ENCODE data around the gene SP100.

The SP100 gene

DNA sequence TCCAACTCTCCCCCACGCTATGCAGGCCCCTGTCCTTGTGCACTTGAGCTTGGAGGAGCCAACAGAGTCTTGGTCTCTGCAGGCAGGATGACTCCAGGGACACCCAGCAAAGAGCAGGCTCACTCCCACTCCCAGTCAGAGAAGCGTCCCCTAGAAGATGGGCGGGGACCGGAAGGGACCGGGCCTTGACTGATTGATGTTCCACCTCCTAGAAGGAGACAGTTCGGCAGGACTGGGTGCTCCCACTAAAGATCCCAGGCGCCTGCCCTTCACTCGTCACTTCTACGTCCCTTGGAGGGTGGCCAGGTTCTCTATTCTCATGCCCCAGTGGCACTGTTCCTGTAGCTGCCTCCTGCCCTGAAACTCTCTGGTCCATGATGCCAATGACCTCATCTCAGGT lies 3.2 kb upstream of the SP100 start (continued):
- TF ChIP-seq, protein P1, sequence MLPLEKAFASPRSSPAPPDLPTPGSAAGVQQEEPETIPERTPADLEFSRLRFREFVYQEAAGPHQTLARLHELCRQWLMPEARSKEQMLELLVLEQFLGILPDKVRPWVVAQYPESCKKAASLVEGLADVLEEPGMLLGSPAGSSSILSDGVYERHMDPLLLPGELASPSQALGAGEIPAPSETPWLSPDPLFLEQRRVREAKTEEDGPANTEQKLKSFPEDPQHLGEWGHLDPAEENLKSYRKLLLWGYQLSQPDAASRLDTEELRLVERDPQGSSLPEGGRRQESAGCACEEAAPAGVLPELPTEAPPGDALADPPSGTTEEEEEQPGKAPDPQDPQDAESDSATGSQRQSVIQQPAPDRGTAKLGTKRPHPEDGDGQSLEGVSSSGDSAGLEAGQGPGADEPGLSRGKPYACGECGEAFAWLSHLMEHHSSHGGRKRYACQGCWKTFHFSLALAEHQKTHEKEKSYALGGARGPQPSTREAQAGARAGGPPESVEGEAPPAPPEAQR (tag by site-specific recombination; IDR thresholded peaks at IDR 0.05), result no peak

DNA sequence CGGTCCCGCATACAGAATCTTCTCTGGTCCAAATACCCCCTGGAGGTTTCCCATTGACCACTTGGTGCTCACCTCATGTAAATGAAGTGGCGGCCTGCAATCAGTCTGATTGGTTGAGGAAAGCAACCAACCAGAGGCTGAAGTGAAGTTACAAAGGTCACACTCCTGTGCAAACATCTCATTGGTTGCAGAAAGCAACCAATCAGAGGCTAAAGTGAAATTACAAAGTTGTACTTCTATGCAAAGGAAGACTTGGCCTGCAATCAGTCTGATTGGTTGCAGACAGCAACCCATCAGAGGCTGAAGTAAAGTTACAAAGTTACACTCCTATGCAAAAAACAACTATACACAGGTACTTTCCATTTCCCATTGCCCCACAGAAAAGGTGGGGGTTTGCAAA lies 2.5 kb upstream of the SP100 start:
- TF ChIP-seq ZNF169 (tag by site-specific recombination; IDR thresholded peaks at IDR 0.05) (no peak), MZF1 (tag by site-specific recombination; IDR thresholded peaks at IDR 0.05; ENCODE audit: borderline replicate concordance) (no peak), ZNF214 (tag by site-specific recombination; IDR thresholded peaks at IDR 0.05; ENCODE audit: borderline replicate concordance) (no peak), ZNF664 (tag by site-specific recombination; IDR thresholded peaks at IDR 0.05) (no peak), IKZF3 (tag by site-specific recombination; IDR thresholded peaks at IDR 0.05) (no peak), ZNF423 (tag by site-specific recombination; IDR thresholded peaks at IDR 0.05) (no peak), ZNF677 (tag by site-specific recombination; IDR thresholded peaks at IDR 0.05) (no peak), ZNF776 (tag by site-specific recombination; IDR thresholded peaks at IDR 0.05; ENCODE audit: borderline replicate concordance) (no peak), ZNF473 (tag by site-specific recombination; IDR thresholded peaks at IDR 0.05) (no peak), ZNF621 (tag by site-specific recombination; IDR thresholded peaks at IDR 0.05) (no peak), ZNF777 (tag by site-specific recombination; IDR thresholded peaks at IDR 0.05; ENCODE audit: borderline replicate concordance) (no peak), ZNF701 (tag by site-specific recombination; IDR thresholded peaks at IDR 0.05) (no peak), ZNF248 (tag by site-specific recombination; IDR thresholded peaks at IDR 0.05) (no peak)
- no peak overlapping the region for H3K27ac ChIP-seq (ENCODE audit: extremely low read depth, low read depth, low read length)
- CTCF ChIA-PET, result no interaction called here
- no peak overlapping the region for H3K4me3 ChIP-seq (ENCODE audit: low read depth, low read length)
- H3K4me1 ChIP-seq (ENCODE audit: control insufficient read depth, insufficient read depth, low read length), result no peaks in the 10 kb centered on the region; the same call in 1 of the 2 replicates
- no peaks in the 10 kb centered on the region for H3K9me3 ChIP-seq (ENCODE audit: control insufficient read depth, insufficient read depth, low read depth, low read length)
- POLR2A ChIA-PET, result no interaction called here
- H3K36me3 ChIP-seq (ENCODE audit: control insufficient read depth in 2 of 2, insufficient read depth in 1 of 2, low read length in 2 of 2), result no peaks in the 10 kb centered on the region

DNA sequence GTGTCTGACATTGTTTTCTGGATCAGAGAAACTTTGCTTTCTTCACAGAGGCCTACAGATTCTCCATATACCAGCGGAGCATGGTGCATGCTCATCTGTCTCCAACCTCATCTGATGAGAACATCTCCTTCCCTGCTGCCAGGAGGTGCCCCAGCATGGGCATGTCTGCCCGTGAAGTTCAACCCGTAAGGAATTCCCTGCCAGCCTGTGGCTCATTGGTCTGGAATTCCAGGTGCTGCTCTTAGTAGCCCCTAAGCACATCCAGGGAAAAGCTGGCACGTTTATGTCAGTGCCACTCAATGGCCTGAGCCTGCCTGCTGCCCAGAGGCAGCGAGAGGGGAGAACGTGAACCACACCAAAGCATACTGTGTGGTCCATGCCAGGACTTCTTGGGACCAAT lies 1.7 kb upstream of the SP100 start:
- no peaks in the 10 kb centered on the region for H3K9me3 ChIP-seq (ENCODE audit: control insufficient read depth, insufficient read depth, low read depth, low read length)
- CTCF ChIA-PET, result no interaction called here
- no peak overlapping the region for H3K27ac ChIP-seq (ENCODE audit: extremely low read depth, low read depth, low read length)
- H3K4me1 ChIP-seq (ENCODE audit: control insufficient read depth, insufficient read depth, low read length), result no peaks in the 10 kb centered on the region; the same call in 1 of the 2 replicates
- TF ChIP-seq ZFP41 (tag by site-specific recombination; IDR thresholded peaks at IDR 0.05; ENCODE audit: borderline replicate concordance), result no peak
- TF ChIP-seq, protein P2, sequence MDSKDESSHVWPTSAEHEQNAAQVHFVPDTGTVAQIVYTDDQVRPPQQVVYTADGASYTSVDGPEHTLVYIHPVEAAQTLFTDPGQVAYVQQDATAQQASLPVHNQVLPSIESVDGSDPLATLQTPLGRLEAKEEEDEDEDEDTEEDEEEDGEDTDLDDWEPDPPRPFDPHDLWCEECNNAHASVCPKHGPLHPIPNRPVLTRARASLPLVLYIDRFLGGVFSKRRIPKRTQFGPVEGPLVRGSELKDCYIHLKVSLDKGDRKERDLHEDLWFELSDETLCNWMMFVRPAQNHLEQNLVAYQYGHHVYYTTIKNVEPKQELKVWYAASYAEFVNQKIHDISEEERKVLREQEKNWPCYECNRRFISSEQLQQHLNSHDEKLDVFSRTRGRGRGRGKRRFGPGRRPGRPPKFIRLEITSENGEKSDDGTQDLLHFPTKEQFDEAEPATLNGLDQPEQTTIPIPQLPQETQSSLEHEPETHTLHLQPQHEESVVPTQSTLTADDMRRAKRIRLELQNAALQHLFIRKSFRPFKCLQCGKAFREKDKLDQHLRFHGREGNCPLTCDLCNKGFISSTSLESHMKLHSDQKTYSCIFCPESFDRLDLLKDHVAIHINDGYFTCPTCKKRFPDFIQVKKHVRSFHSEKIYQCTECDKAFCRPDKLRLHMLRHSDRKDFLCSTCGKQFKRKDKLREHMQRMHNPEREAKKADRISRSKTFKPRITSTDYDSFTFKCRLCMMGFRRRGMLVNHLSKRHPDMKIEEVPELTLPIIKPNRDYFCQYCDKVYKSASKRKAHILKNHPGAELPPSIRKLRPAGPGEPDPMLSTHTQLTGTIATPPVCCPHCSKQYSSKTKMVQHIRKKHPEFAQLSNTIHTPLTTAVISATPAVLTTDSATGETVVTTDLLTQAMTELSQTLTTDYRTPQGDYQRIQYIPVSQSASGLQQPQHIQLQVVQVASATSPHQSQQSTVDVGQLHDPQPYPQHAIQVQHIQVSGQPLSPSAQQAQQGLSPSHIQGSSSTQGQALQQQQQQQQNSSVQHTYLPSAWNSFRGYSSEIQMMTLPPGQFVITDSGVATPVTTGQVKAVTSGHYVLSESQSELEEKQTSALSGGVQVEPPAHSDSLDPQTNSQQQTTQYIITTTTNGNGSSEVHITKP (tag by site-specific recombination; IDR thresholded peaks at IDR 0.05), result no peak
- no peaks in the 10 kb centered on the region for H3K36me3 ChIP-seq (ENCODE audit: control insufficient read depth in 2 of 2, insufficient read depth in 1 of 2, low read length in 2 of 2)
- POLR2A ChIA-PET, result no interaction called here
- H3K4me3 ChIP-seq (ENCODE audit: low read depth, low read length), result no peak overlapping the region

DNA sequence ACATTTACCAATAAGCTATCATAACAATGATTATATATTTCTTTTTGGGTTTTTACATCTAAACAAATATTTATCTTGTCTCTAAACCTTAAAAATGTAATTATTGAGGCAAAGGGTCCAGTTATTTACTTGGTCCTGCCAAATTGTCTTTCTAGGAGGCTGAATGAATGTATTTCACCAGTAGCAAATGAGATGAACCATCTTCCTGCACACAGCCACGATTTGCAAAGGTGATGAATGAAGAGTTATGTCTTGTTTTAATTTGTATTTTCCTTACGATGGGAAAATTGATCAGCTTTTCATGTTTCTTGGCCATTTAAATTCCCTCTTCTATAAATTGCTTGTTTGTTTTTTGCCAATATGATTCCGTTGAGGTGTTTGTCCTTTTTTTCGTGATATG lies 1.4 kb downstream of the SP100 start:
- Histone ChIP-seq H3K36me3 (ENCODE audit: control insufficient read depth in 2 of 2, insufficient read depth in 1 of 2, low read length in 2 of 2) (no peaks in the 10 kb centered on the region), H3K4me3 (ENCODE audit: low read depth, low read length) (no peak overlapping the region; the same call in 1 of the 2 replicates), H3K4me1 (ENCODE audit: control insufficient read depth, insufficient read depth, low read length) (no peaks in the 10 kb centered on the region), H3K9me3 (ENCODE audit: control insufficient read depth, insufficient read depth, low read depth, low read length) (no peaks in the 10 kb centered on the region), H3K27ac (ENCODE audit: extremely low read depth, low read depth, low read length) (no peak overlapping the region)
- TF ChIP-seq ZFP69B (tag by site-specific recombination; IDR thresholded peaks at IDR 0.05) (no peak), HOXA7 (CRISPR knock-in tag; IDR thresholded peaks at IDR 0.05; ENCODE audit: borderline replicate concordance) (no peak), ZNF48 (tag by site-specific recombination; IDR thresholded peaks at IDR 0.05) (no peak), ZNF621 (tag by site-specific recombination; IDR thresholded peaks at IDR 0.05) (no peak), ZNF510 (tag by site-specific recombination; IDR thresholded peaks at IDR 0.05; ENCODE audit: insufficient replicate concordance) (no peak), ZNF426 (tag by site-specific recombination; IDR thresholded peaks at IDR 0.05) (no peak), ZNF670 (tag by site-specific recombination; IDR thresholded peaks at IDR 0.05; ENCODE audit: low read depth) (no peak), ZNF354C (tag by site-specific recombination; IDR thresholded peaks at IDR 0.05; ENCODE audit: borderline replicate concordance, low read depth) (no peak), KLF1 (tag by site-specific recombination; IDR thresholded peaks at IDR 0.05) (no peak), ZBTB8A (tag by site-specific recombination; IDR thresholded peaks at IDR 0.05) (no peak)
- POLR2A ChIA-PET, result no interaction called here
- CTCF ChIA-PET, result interaction anchor here (0.5 to 0.7 kb wide), 2 partner anchors 203 to 508 kb away, joined by 3 read pairs; no protein-coding TSS in a partner anchor

All from HEK293 (cell line).